B cell (primary cell): ENCODE data around the gene UBQLN4.

ENCODE experiments used
- EZH2 ChIP-seq: IDR thresholded peaks from 2 replicates; pipeline ENCODE4 v1.6.1; 2012; ENCODE audit warnings: borderline replicate concordance, low read depth, mild to moderate bottlenecking, moderate library complexity, low read length; ENCODE audit not compliant: insufficient read depth, poor library complexity, severe bottlenecking
- TF ChIP-seq, protein P1 (sequence below): fragments of 200-600 bp; IDR thresholded peaks from one replicate; pipeline ENCODE4 v1.8.0; 2022; ENCODE audit warnings: antibody characterized with exemption, mild to moderate bottlenecking

- TF ChIP-seq, protein P1, sequence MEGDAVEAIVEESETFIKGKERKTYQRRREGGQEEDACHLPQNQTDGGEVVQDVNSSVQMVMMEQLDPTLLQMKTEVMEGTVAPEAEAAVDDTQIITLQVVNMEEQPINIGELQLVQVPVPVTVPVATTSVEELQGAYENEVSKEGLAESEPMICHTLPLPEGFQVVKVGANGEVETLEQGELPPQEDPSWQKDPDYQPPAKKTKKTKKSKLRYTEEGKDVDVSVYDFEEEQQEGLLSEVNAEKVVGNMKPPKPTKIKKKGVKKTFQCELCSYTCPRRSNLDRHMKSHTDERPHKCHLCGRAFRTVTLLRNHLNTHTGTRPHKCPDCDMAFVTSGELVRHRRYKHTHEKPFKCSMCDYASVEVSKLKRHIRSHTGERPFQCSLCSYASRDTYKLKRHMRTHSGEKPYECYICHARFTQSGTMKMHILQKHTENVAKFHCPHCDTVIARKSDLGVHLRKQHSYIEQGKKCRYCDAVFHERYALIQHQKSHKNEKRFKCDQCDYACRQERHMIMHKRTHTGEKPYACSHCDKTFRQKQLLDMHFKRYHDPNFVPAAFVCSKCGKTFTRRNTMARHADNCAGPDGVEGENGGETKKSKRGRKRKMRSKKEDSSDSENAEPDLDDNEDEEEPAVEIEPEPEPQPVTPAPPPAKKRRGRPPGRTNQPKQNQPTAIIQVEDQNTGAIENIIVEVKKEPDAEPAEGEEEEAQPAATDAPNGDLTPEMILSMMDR = no peak
- no peak for TF ChIP-seq EZH2
Observed at GRCh38 chr1:156054500-156055280, 1.1 kb upstream of the UBQLN4 start, which contains the start of gene LAMTOR2.
